ENCODE measurements around the gene MYO1C.

GRCh38 chr17:1539811-1540210, 47.3 kb upstream of the MYO1C start:
- no peak for TF ChIP-seq POLR2AphosphoS5 (IDR thresholded peaks at IDR 0.05; ENCODE audit: low read depth)
- TF ChIP-seq CTCF (IDR thresholded peaks at IDR 0.05; ENCODE audit: insufficient read depth, low read length), result no peak
- TF ChIP-seq REST (IDR thresholded peaks at IDR 0.05; ENCODE audit: insufficient replicate concordance, low read depth), result no peak
- TF ChIP-seq GABPA (IDR thresholded peaks at IDR 0.05; ENCODE audit: low read depth), result no peak
